H1 (cell line): ENCODE data around the gene CRYGB. TPM values are rescaled to one million over a fixed set of nuclear protein-coding genes. Genes with fewer than 3 reads are reported as not detected.

ENCODE experiments used
- BRCA1 ChIP-seq: IDR thresholded peaks from 2 replicates; pipeline ENCODE4 v1.6.1; 2012; ENCODE audit warnings: low read depth, low read length, improper control_type of control experiment
- CBX5 ChIP-seq: fragments of 300-800, 300-1000 bp; sonication (generic); IDR thresholded peaks from 2 replicates; pipeline ENCODE4 v1.7.1; 2016; ENCODE audit warnings: antibody characterized with exemption, low read length, low read depth
- CHD1 ChIP-seq: IDR thresholded peaks from 2 replicates; pipeline ENCODE4 v1.6.1; 2012; ENCODE audit warnings: low read depth, low read length, improper control_type of control experiment
- CREB1 ChIP-seq: IDR thresholded peaks from 2 replicates; pipeline ENCODE4 v1.6.1; 2012; ENCODE audit warnings: inconsistent platforms
- GABPA ChIP-seq: IDR thresholded peaks from 2 replicates; pipeline ENCODE4 v1.6.1; 2011; ENCODE audit warnings: mild to moderate bottlenecking, low read length, moderate library complexity, borderline replicate concordance; ENCODE audit not compliant: insufficient read depth
- SIN3A ChIP-seq, 2 experiments: IDR thresholded peaks in 1 of 2; conservative IDR thresholded peaks in 1 of 2; 2 replicates each; pipeline ENCODE4 v1.6.1; 2011 to 2012; ENCODE audit warnings: low read length in 2 of 2, improper control_type of control experiment in 1 of 2, low read depth in 1 of 2, mild to moderate bottlenecking in 1 of 2
- SP4 ChIP-seq: IDR thresholded peaks from 2 replicates; pipeline ENCODE4 v1.6.1; 2012; ENCODE audit warnings: low read length, inconsistent platforms
- TEAD4 ChIP-seq: IDR thresholded peaks from 2 replicates; pipeline ENCODE4 v1.6.1; 2012; ENCODE audit warnings: low read depth, low read length, inconsistent platforms, mixed read lengths
- polyA plus RNA-seq, 7 experiments: library from polyadenylated mRNA; depleted of rRNA in 3 of 7; stranded (reverse) in 5 of 7; unstranded in 2 of 7; fragments of >200 nt in 5 of 7; fragments of 200-250 nt in 2 of 7; gene quantifications; 1 replicate in 5 of 7; 2 replicates in 1 of 7; 4 replicates in 1 of 7; pipeline versions ENCODE4 v1.2.1 to v1.2.3, GENCODE V29; 2011 to 2013; ENCODE audit warnings: missing spikeins in 2 of 7, mixed read lengths in 2 of 7
- total RNA-seq: library from RNA; stranded (reverse); fragmentation: NEBNext Ultra II Directional; extraction: Animal tissue kit (Norgen Biotek cat#: 25700); gene quantifications from 2 replicates; pipeline ENCODE4 v1.2.1, GENCODE V29; 2021

Gene CRYGB
- total and polyA plus RNA-seq, 2 of the 8 experiments (the other 6 are each of a cell fraction or from before 2014, with no cell fraction given): 0.38 TPM; not detected in 1

DNA sequence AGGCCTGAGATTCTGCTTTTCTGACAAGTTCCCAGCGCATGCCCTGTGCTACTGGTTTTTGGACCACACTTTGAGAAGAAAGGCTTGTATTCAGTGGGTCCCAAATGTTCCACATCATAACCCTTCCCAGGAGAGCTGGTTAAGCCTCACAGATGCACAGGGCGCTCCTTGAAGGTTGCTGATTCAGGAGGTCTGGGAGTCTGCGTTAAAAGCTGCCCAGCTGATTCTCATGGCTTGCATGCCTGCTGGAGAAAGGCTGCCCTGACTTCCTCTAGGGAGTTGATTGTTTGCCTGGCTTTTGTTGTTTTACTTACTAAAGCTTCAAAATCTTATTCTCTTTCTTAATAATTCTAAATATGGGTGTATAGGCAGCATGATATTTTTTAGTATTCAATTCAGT lies 42.3 kb downstream of the CRYGB start (continued):
- no peak for TF ChIP-seq SIN3A (conservative IDR thresholded peaks at IDR 0.05 in 1 of 2, IDR thresholded peaks at IDR 0.05 in 1 of 2; ENCODE audit: low read depth in 1 of 2, low read length in 2 of 2)
- TF ChIP-seq CREB1: no peak
- no peak for TF ChIP-seq CHD1
- TF ChIP-seq CBX5: no peak
- no peak for TF ChIP-seq GABPA
- TF ChIP-seq TEAD4: no peak
- no peak for TF ChIP-seq BRCA1
- no peak for TF ChIP-seq SP4
